GM06990 (cell line): Measurements from ENCODE around the gene RALGPS1.

Experiments used
- DNase-seq: peaks from one replicate; pipeline ENCODE4 v3.0.0-alpha.2; 2011; ENCODE audit not compliant: insufficient read length; ENCODE audit errors: extremely low read depth
- H3K27me3 ChIP-seq: replicated peaks from 2 replicates; pipeline ENCODE4 v1.6.0; 2011; ENCODE audit warnings: low read length; ENCODE audit not compliant: control insufficient read depth, insufficient read depth
- H3K36me3 ChIP-seq: 2 replicates; pipeline ENCODE4 v1.5.1; 2011; ENCODE audit warnings: low read length; ENCODE audit not compliant: control insufficient read depth, insufficient read depth
- H3K4me3 ChIP-seq: replicated peaks from 2 replicates; pipeline ENCODE4 v1.5.1; 2011; ENCODE audit warnings: low read depth, mild to moderate bottlenecking, control low read depth, low read length
- CTCF ChIP-seq: IDR thresholded peaks from 2 replicates; pipeline ENCODE4 v1.5.1; 2011; ENCODE audit warnings: low read length, control low read depth, mild to moderate bottlenecking, inconsistent platforms; ENCODE audit not compliant: insufficient read depth, poor library complexity, severe bottlenecking

Gene RALGPS1

DNA sequence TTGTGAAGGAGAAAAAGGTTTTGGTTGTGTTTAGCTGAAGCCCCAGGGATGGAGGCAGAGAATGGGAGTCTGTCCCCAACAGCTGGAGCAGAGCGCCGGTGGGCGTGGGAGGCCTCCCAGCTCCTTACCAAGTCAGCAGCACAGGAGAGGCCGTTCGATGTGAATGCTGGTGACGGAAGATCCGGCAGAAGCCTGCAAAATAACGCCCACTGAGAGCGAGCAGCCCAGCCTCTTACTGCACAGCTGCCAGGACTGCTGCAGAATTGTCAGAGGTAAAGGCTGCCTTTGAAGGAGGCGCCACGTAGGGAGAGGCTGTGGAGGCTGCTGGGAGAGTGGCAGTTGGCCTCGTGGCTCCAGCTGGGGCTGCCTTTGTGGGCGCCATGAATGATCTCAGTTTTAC lies 181.6 kb downstream of the RALGPS1 start:
- H3K36me3 ChIP-seq: no peaks in the 10 kb centered on the region
- H3K27me3 ChIP-seq: no peaks in the 10 kb centered on the region
- H3K4me3 ChIP-seq: no peak overlapping the region
- TF ChIP-seq CTCF: no peak
- no peak for DNase-seq

DNA sequence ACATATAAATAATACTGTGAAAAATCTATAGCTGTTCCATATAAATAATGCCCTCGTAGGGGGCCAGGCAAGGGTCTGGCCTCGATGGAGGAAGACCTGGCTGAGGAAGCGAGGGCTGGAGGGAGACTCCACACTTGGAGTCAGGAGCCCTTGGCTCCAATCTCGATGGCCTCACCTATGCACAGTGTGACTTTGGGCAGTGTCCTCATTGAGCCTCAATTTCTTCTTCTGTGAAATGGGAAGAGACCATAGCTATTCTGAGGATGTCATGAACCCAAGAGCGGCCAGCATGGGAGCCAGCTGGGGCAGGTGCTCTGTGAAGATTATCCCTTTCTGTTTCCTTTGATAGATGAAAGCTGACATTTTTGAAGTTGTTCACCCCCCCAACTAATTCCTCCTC lies 183.1 kb downstream of the RALGPS1 start:
- Histone ChIP-seq H3K27me3 (no peaks in the 10 kb centered on the region), H3K4me3 (no peak overlapping the region), H3K36me3 (no peaks in the 10 kb centered on the region)
- no peak for TF ChIP-seq CTCF
- DNase-seq: no peak

DNA sequence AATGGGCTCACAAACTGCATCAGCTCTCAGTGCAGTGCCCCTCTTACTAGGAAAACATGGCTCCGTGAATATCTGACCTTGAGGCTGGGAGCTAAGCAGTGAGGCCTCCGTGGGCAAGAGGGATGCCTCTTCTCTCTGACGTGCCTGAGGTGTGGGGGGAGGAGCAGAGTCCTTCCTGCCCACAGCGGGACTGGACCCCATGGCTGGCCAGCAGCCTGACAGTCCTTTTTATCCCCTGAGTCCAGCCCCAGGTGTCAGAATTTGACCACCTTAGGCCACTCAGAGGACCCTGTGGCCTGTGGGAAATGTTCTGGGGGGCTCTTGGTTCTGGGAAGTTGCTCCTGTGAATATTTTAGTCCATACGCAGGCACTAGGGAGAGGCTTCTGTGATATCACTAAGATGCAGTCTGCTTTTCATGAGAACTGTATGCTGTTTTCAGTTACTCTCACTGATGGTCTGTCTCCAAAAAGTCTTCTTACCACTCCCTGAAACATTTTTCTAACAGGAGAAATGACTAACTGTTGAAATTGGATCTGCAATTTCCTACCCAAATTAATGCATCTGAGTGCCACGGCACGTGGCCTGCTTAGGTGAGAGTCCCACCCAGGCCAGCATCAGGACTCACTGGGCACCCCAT lies 184.5 kb downstream of the RALGPS1 start:
- no peaks in the 10 kb centered on the region for H3K36me3 ChIP-seq
- DNase-seq: no peak
- no peak for TF ChIP-seq CTCF
- H3K4me3 ChIP-seq: no peak overlapping the region
- no peaks in the 10 kb centered on the region for H3K27me3 ChIP-seq

DNA sequence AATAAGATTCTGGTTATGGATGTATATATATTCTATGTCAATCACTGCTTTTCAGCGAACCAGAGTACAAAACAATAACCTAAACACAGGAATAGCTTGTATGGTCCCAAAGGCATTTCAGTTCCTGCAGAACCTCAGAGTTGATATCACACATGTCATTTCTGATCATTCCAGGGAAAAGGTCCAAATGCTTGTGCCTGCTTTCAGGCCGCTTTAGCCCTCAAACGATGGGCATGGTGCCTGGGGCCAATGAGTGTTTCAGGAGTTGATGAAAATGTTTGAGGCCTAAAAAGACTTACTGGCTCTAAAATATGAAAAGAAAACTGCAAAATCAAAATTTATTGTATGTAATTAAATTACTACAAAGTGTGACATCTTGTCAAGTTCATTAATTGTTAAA lies 185.1 kb downstream of the RALGPS1 start:
- TF ChIP-seq CTCF: no peak
- no peaks in the 10 kb centered on the region for H3K36me3 ChIP-seq
- H3K4me3 ChIP-seq: no peak overlapping the region
- H3K27me3 ChIP-seq: no peaks in the 10 kb centered on the region
- no peak for DNase-seq

GRCh38 chr9:127102176-127102575 lies 187.6 kb downstream of the RALGPS1 start:
- TF ChIP-seq CTCF: no peak
- Histone ChIP-seq H3K4me3 (no peak overlapping the region), H3K36me3 (no peaks in the 10 kb centered on the region), H3K27me3 (no peaks in the 10 kb centered on the region)
- DNase-seq: no peak

- no peak for TF ChIP-seq CTCF
- Histone ChIP-seq H3K4me3 (no peak overlapping the region), H3K27me3 (no peaks in the 10 kb centered on the region), H3K36me3 (no peaks in the 10 kb centered on the region)
- no peak for DNase-seq
Measured at GRCh38 chr9:127102788-127103187, 188.2 kb downstream of the RALGPS1 start.
